IMR-90 (cell line): Measurements from ENCODE around the gene HOXA5. TPM values are rescaled to one million over a fixed set of nuclear protein-coding genes. Genes with fewer than 3 reads are reported as not detected.

Experiments
- ATAC-seq: fragments of 200-7000 bp; cut with Tn5 transposase; 2 replicates; pipeline ENCODE4 v1.9.1; 2020; ENCODE audit warnings: low read depth, mild to moderate bottlenecking, moderate library complexity
- BruUV-seq: library from RNA; stranded (reverse); fragments of 400-500 nt; replicated peaks from 2 replicates; lab custom pipeline; 2021; lab: Mats Ljungman, UMichigan
- CTCF ChIA-PET: fragments of 300-600 bp; formaldehyde crosslinking; extraction: SDS; loops from one replicate; lab custom pipeline; 2021; ENCODE audit warnings: antibody characterized with exemption; lab: Yijun Ruan, JAX
- POLR2A ChIA-PET: fragments of 300-600 bp; sonication (Branson Sonifier 250); formaldehyde crosslinking; loops from one replicate; lab custom pipeline; 2022; ENCODE audit warnings: antibody characterized with exemption; ENCODE audit not compliant: unreplicated experiment; lab: Charles Lee
- DNase-seq: peaks from one replicate; pipeline ENCODE4 v3.0.0; 2013
- H2AFZ ChIP-seq: replicated peaks from 2 replicates; pipeline ENCODE3; 2013; ENCODE audit warnings: low read length, mild to moderate bottlenecking; ENCODE audit not compliant: poor library complexity
- H2AK5ac ChIP-seq: 2 replicates; pipeline ENCODE4 v1.6.1; 2013; ENCODE audit warnings: low read depth, low read length, inconsistent platforms
- H2AK9ac ChIP-seq: replicated peaks from 2 replicates; pipeline ENCODE3; 2013; ENCODE audit warnings: mild to moderate bottlenecking, low read depth, low read length, moderate library complexity; ENCODE audit not compliant: poor library complexity
- H2BK120ac ChIP-seq: 2 replicates; pipeline ENCODE4 v1.6.1; 2013; ENCODE audit warnings: low read depth, low read length, inconsistent platforms
- H2BK15ac ChIP-seq: 3 replicates; pipeline ENCODE4 v1.6.1; 2013; ENCODE audit warnings: low read depth, low read length, inconsistent platforms
- H2BK20ac ChIP-seq: 2 replicates; pipeline ENCODE4 v1.6.1; 2013; ENCODE audit warnings: low read depth, mild to moderate bottlenecking, inconsistent platforms, low read length, moderate library complexity
- H2BK5ac ChIP-seq: 2 replicates; pipeline ENCODE4 v1.6.1; 2013; ENCODE audit warnings: mild to moderate bottlenecking, low read depth, low read length, inconsistent platforms; ENCODE audit not compliant: poor library complexity, severe bottlenecking
- H3K14ac ChIP-seq: replicated peaks from 2 replicates; pipeline ENCODE4 v1.6.1; 2013; ENCODE audit warnings: low read depth, low read length, inconsistent platforms
- H3K18ac ChIP-seq: 2 replicates; pipeline ENCODE4 v1.6.1; 2013; ENCODE audit warnings: low read depth, low read length, control low read depth
- H3K23ac ChIP-seq: 2 replicates; pipeline ENCODE4 v1.6.1; 2013; ENCODE audit warnings: low read depth, low read length, inconsistent platforms
- H3K27ac ChIP-seq: 2 replicates; pipeline ENCODE4 v1.5.1; 2013; ENCODE audit warnings: mild to moderate bottlenecking, control low read depth, low read length; ENCODE audit not compliant: insufficient read depth
- H3K27me3 ChIP-seq: 2 replicates; pipeline ENCODE4 v1.6.1; 2013; ENCODE audit warnings: low read length; ENCODE audit not compliant: control insufficient read depth, insufficient read depth
- H3K36me3 ChIP-seq: 2 replicates; pipeline ENCODE4 v1.6.1; 2013; ENCODE audit warnings: low read length, mixed read lengths; ENCODE audit not compliant: control insufficient read depth, insufficient read depth
- H3K4ac ChIP-seq: 2 replicates; pipeline ENCODE4 v1.6.1; 2013; ENCODE audit warnings: low read depth, low read length, inconsistent platforms
- H3K4me1 ChIP-seq: 2 replicates; pipeline ENCODE4 v1.6.1; 2013; ENCODE audit warnings: low read length, mixed read lengths; ENCODE audit not compliant: control insufficient read depth, insufficient read depth
- H3K4me2 ChIP-seq: 2 replicates; pipeline ENCODE4 v1.6.1; 2013; ENCODE audit warnings: low read depth, mild to moderate bottlenecking, control low read depth, low read length, moderate library complexity
- H3K4me3 ChIP-seq: 2 replicates; pipeline ENCODE4 v1.5.1; 2013; ENCODE audit warnings: low read depth, mild to moderate bottlenecking, control low read depth, low read length, moderate library complexity; ENCODE audit not compliant: insufficient read depth
- H3K56ac ChIP-seq: 2 replicates; pipeline ENCODE4 v1.6.1; 2013; ENCODE audit warnings: low read length, inconsistent platforms; ENCODE audit not compliant: insufficient read depth; ENCODE audit errors: extremely low read depth
- H3K79me1 ChIP-seq, 2 experiments: 2 replicates each; pipeline ENCODE4 v1.6.1; 2013; ENCODE audit warnings: low read length in 2 of 2, inconsistent platforms in 1 of 2, low read depth in 1 of 2
- H3K9ac ChIP-seq: 2 replicates; pipeline ENCODE4 v1.6.1; 2013; ENCODE audit warnings: low read depth, low read length, control low read depth
- H3K9me1 ChIP-seq: 2 replicates; pipeline ENCODE4 v1.6.1; 2013; ENCODE audit warnings: low read length, inconsistent platforms; ENCODE audit not compliant: insufficient read depth
- H3K9me3 ChIP-seq: 2 replicates; pipeline ENCODE4 v1.6.1; 2013; ENCODE audit warnings: low read length; ENCODE audit not compliant: control insufficient read depth, insufficient read depth
- H4K20me1 ChIP-seq: 2 replicates; pipeline ENCODE4 v1.6.1; 2013; ENCODE audit warnings: low read length, inconsistent platforms; ENCODE audit not compliant: insufficient read depth
- H4K5ac ChIP-seq: 2 replicates; pipeline ENCODE4 v1.6.1; 2013; ENCODE audit warnings: mild to moderate bottlenecking, low read depth, low read length, control low read depth
- H4K8ac ChIP-seq, 2 experiments: 2 replicates each; pipeline ENCODE4 v1.6.1; 2013; ENCODE audit warnings: low read depth in 2 of 2, low read length in 2 of 2, control low read depth in 1 of 2, inconsistent platforms in 1 of 2
- H4K91ac ChIP-seq: 2 replicates; pipeline ENCODE4 v1.6.1; 2013; ENCODE audit warnings: low read depth, low read length, inconsistent platforms; ENCODE audit not compliant: insufficient read depth
- BHLHE40 ChIP-seq: fragments of 150-350 bp; IDR thresholded peaks from 2 replicates; pipeline ENCODE4 v1.6.1; 2016; ENCODE audit warnings: mild to moderate bottlenecking, low read depth, low read length
- CEBPB ChIP-seq: IDR thresholded peaks from 2 replicates; pipeline ENCODE4 v1.6.1; 2012; ENCODE audit warnings: low read depth, low read length, improper control_type of control experiment
- CHD1 ChIP-seq: IDR thresholded peaks from 2 replicates; pipeline ENCODE4 v1.6.1; 2012; ENCODE audit warnings: low read depth, low read length, improper control_type of control experiment
- CTCF ChIP-seq: conservative IDR thresholded peaks from 2 replicates; pipeline ENCODE4 v1.5.1; 2012; ENCODE audit warnings: mild to moderate bottlenecking, low read depth, low read length, improper control_type of control experiment
- ELK1 ChIP-seq: fragments of 150-350 bp; IDR thresholded peaks from 2 replicates; pipeline ENCODE4 v1.6.1; 2016; ENCODE audit warnings: low read depth, mild to moderate bottlenecking, low read length, moderate library complexity, borderline replicate concordance
- FOS ChIP-seq: fragments of 150-350 bp; IDR thresholded peaks from 2 replicates; pipeline ENCODE4 v1.6.1; 2016; ENCODE audit warnings: low read depth, low read length
- MAFK ChIP-seq: IDR thresholded peaks from 2 replicates; pipeline ENCODE4 v1.6.1; 2012; ENCODE audit warnings: low read depth, low read length, improper control_type of control experiment
- MXI1 ChIP-seq: IDR thresholded peaks from 2 replicates; pipeline ENCODE4 v1.6.1; 2012; ENCODE audit warnings: low read depth, mild to moderate bottlenecking, low read length, moderate library complexity, borderline replicate concordance
- NFE2L2 ChIP-seq: fragments of 150-350 bp; IDR thresholded peaks from 2 replicates; pipeline ENCODE4 v1.6.1; 2016; ENCODE audit warnings: low read depth, mild to moderate bottlenecking, low read length
- POLR2A ChIP-seq: IDR thresholded peaks from 2 replicates; pipeline ENCODE4 v1.6.1; 2012; ENCODE audit warnings: mild to moderate bottlenecking, low read depth, low read length
- RAD21 ChIP-seq: IDR thresholded peaks from 2 replicates; pipeline ENCODE4 v1.6.1; 2012; ENCODE audit warnings: low read length, improper control_type of control experiment
- RCOR1 ChIP-seq: IDR thresholded peaks from 2 replicates; pipeline ENCODE4 v1.6.1; 2012; ENCODE audit warnings: mild to moderate bottlenecking, low read length, improper control_type of control experiment; ENCODE audit not compliant: insufficient replicate concordance
- WGBS, 2 experiments: methylation state at CpG; one replicate each; pipeline versions ENCODE4 v1.1.5 to v1.1.7; 2013; ENCODE audit warnings: missing lambda C conversion rate in 2 of 2; ENCODE audit not compliant: insufficient read length in 1 of 2; ENCODE audit errors: extremely low coverage in 2 of 2; 5-methylcytosine and 5-hydroxymethylcytosine counted together
- dilution Hi-C: fragments of 300-500 bp; cut with HindIII; formaldehyde crosslinking; loops from one replicate; pipeline ENCODE4 v1.14.3; 2018; ENCODE audit warnings: low sequenced_read_pairs; ENCODE audit not compliant: unreplicated experiment
- in situ Hi-C: fragments of 300-500 bp; cut with MboI; formaldehyde crosslinking; loops from 3 replicates; pipeline ENCODE4 v1.14.3; 2019; ENCODE audit warnings: low sequenced_read_pairs, inconsistent platforms, mixed read lengths
- intact Hi-C: fragments of 100-400 bp; cut with micrococcal nuclease; formaldehyde crosslinking; loops from 2 replicates; pipeline ENCODE4 v1.10.0; 2022
- polyA plus RNA-seq, 3 experiments: library from polyadenylated mRNA; depleted of rRNA; stranded (reverse); fragments of >200 nt; gene quantifications; 2 replicates each; pipeline ENCODE4 v1.2.3, GENCODE V29; 2012; ENCODE audit warnings: low replicate concordance in 1 of 3
- total RNA-seq: library from RNA; depleted of rRNA; stranded (reverse); fragments of >200 nt; gene quantifications from 2 replicates; pipeline ENCODE4 v1.2.3, GENCODE V29; 2012

HOXA5 gene
- total and polyA plus RNA-seq, 2 of the 4 experiments (the other 2 are of a cell fraction) = 19.9 to 29.4 TPM

GRCh38 chr7:27172315-27172774 is 28.9 kb upstream of the HOXA5 start:
- Histone ChIP-seq H2BK120ac (no peak overlapping the region), H3K4me2 (no peak overlapping the region), H3K9me1 (no peaks in the 10 kb centered on the region), H4K91ac (no peak overlapping the region), H3K14ac (no peak overlapping the region), H3K56ac (no peak overlapping the region), H3K18ac (no peak overlapping the region), H3K4ac (no peak overlapping the region), H4K20me1 (peaks cover 19% of the 10 kb centered on the region; the same call in 1 of the 2 replicates), H3K23ac (no peak overlapping the region), H3K36me3 (no peaks in the 10 kb centered on the region), H2AK9ac (no peak overlapping the region), H2AK5ac (no peak overlapping the region), H4K5ac (no peak overlapping the region), H3K4me3 (no peak overlapping the region), H3K79me1 (no peaks in the 10 kb centered on the region), H4K8ac (no peak overlapping the region), H3K9ac (no peak overlapping the region), H3K27me3 (peaks cover 93% of the 10 kb centered on the region), H3K27ac (no peak overlapping the region), H2BK20ac (no peak overlapping the region), H3K9me3 (peaks cover 18% of the 10 kb centered on the region), H3K4me1 (no peaks in the 10 kb centered on the region), H2BK5ac (no peak overlapping the region), H2AFZ (no peak overlapping the region), H2BK15ac (no peak overlapping the region)
- in situ Hi-C loops = no loop called here
- ChIA-PET CTCF (no interaction called here), POLR2A (no interaction called here)
- BruUV-seq = no TSS peak
- WGBS, 2 experiments = 47% methylated on average over 2 of the region's 10 CpGs; no CpG with 5 or more reads in 1 of the 2 experiments
- ATAC-seq (no peak), DNase-seq (no peak)
- intact Hi-C loops = no loop called here
- dilution Hi-C loops = no loop called here
- TF ChIP-seq CEBPB = no peak
- no peak for TF ChIP-seq FOS
- no peak for TF ChIP-seq MXI1
- TF ChIP-seq NFE2L2 = no peak
- no peak for TF ChIP-seq CHD1
- no peak for TF ChIP-seq BHLHE40
- no peak for TF ChIP-seq ELK1
- no peak for TF ChIP-seq RCOR1
- TF ChIP-seq CTCF = no peak
- TF ChIP-seq MAFK = no peak
- TF ChIP-seq RAD21 = no peak
- TF ChIP-seq POLR2A = no peak
